Hematopoietic multipotent progenitor cell treated with erythropoietin and hydrocortisone succinate and interleukin-3 and kit ligand, for 15 days (in vitro differentiated cells): ENCODE measurements around the gene USH1G.
"Not testable (repeated sequence)": the region's sequence is repeated elsewhere in the genome, so short reads cannot be mapped to it uniquely, and the experiment has no call there.

ENCODE experiments used
- DNase-seq: peaks from one replicate; pipeline ENCODE4 v3.0.0-alpha.2; 2015; ENCODE audit warnings: low spot score

Gene USH1G

GRCh38 chr17:74873874-74874614, 49.0 kb downstream of the USH1G start:
- DNase-seq: peak; percentile 13

DNA sequence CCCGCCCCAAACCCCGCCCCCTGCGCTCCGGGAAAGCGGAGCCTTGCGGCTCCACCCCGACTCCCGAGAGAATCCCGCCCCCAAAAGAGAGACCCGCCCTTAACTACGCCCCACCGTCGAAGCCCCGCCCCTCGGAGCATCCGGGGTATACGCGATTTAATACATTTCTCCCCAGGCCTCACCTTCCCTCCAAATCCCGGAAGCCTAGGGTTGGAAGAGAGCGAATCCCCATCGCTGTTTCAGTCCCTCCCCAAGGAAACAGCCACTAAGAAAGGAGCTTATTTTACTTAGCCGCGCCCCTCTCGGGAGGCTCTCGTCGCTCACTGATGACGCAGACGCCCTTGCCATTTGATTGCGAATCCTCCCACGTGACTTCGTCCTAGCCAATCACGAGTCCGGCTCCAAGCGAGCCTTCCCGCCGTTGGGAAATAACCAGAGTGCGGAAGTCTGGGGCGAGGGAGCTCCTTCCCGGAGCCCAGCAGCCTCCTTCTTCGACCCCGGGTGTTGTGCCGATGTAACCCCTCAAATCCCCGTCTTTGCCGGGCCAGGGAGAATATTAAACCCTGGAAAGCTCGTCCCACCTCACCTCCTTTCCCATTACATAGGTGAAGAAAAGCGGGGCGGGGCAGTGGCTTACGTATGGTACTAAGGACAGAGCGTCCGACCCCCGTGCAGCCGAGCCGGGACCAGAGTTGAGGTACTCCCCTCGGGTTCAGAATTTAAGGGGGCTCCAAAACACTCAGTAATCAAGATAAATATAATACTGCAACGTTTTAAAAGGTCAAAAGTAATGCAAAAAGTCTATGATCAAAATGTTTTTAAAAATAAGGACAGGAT, 49.8 kb downstream of the USH1G start:
- DNase-seq: peak; percentile 100

DNA sequence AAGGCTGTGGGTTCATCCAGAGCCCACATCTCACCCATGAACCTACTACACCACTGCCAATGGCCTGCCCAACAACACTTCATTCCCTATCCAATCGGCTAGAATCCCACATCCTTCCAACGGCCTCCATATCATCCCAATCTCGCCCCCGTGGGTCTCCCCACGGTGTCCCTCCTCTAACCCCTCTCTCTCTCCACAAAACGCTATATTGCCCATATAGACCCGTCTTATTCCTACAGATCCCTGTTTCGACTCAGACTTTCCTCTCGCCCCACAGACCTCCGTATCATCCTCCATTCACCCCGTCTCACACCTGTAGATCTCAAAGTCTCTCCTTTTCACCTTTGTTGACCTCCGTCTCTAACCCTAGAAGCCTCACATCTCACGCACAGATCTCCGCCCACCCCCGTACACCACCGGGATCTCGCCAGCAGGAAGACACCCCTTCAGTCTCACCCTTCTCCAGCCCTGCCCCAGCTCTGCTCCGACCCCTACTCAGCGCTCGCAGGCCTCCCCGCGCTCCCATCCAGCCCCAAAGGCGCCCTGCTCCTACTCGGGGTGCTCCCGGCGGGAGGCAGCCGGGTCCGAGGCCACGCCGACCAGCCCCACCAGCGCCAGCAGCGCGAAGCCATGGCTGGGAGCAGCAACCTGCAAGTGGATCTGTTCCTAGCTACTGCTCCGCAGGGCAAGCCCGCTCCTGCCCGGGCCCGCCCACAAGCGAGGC, 50.6 kb downstream of the USH1G start, which contains the start of gene FDXR:
Gene FDXR (minus strand): TSS at position 682 of the 724 bp plus-strand sequence. CDS start 50 bp downstream, at position 632.
- DNase-seq: no peak

DNA sequence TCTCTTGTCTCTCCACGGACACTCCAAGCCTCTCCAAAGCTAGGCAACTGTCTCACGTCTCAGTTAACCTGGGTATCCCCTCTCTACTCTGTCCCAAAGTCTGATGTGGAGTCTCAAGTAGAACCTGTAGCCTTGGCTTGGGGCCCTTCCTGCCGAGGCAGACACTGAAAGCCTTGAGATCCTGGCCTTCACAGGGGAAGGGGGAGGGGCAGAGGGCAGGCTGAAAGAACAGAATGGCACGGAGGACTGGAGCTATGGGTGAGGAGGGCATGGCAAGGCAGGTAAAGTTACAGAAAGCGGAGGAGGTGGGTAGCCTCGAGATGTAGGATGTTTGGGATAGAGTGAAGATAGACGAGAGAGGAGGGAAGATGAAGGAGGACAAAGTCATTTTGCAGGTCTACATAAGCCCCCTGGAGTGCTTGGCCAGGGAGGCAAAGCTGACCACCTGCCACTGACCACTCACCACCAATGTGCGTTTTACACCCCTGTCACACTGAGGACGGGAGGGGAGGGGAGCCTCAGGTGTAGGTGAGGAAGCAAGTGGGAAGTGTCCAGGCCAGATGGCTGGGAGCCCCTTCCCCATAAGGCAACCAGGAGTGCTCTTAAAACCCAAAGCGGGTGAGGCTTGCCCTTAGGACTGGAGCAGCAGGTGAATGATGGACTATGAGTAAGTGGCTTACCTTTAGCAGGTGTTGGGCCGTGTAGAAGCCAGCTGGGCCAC, 51.5 kb downstream of the USH1G start:
- no peak for DNase-seq

- DNase-seq: no peak
Observed at GRCh38 chr17:74870512-74870911, 52.5 kb downstream of the USH1G start.

GRCh38 chr17:74870028-74870427, 53.0 kb downstream of the USH1G start:
- not testable (repeated sequence) for DNase-seq

DNA sequence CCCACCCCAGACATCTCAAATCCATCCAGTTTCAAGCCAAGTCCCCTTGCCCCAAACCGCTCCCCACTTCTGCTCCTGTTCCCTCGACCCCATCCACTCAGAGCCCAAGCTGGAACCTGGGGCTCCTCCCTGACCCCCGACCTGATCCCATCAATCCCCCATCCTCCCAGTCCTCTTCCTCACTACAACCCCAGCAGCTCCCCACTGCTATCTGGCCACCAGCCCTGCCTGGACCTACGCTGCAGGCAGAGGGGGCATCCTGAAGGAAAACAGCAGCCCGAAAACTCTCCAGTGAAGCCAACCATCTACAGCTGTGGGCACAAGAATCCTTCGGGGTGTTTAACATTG, 54.2 kb downstream of the USH1G start:
- DNase-seq: no peak

GRCh38 chr17:74868251-74868907, 54.7 kb downstream of the USH1G start:
- DNase-seq: no peak

DNA sequence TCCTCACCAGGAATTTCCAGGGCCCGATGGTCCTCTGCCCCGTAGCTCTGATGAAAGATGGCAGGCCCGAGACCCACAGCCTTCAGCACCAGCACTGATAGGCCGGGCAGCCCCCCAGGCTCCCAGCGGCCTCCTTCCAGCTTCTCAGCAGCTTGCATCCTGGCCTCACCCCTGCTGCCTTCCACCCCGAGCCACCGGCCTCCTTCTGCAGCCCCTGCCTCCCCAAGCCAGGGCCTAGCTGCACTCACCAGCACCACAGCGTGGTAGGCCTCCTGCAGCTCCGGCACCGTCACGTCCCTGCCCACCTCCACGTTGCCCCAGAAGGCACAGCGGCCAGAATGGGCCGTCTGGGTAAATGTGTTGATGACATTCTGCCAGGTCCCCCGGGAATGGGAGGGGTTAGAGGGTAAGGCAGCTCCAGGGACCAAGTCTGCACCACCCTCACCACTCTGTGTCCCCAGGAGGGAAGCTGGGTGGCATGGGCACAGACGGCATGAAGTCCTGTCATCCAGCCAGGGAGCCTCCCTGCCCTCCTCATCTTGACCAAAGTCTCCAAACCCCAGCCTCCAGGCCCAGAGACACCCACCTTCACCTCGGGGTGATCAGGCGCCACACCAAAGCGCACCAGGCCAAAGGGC, 56.7 kb downstream of the USH1G start:
- no peak for DNase-seq
